SU-DHL-6 (cell line): ENCODE results near the gene PLXNA2.

ENCODE experiments used
- H2AFZ ChIP-seq: fragments of 200-600 bp; sonication (generic); 2 replicates; pipeline ENCODE4 v1.6.1; 2014; ENCODE audit warnings: low read depth, mild to moderate bottlenecking, moderate library complexity, mixed read lengths, antibody characterized with exemption, low read length; ENCODE audit not compliant: severe bottlenecking
- H3F3A ChIP-seq: fragments of 200-600 bp; shearing (Covaris generic); 2 replicates; pipeline ENCODE4 v1.6.0; 2016; ENCODE audit warnings: antibody characterized with exemption, mild to moderate bottlenecking; ENCODE audit not compliant: insufficient read depth
- H3K27ac ChIP-seq: fragments of 200-600 bp; sonication (generic); 2 replicates; pipeline ENCODE4 v1.5.1; 2016; ENCODE audit warnings: low read depth, mild to moderate bottlenecking, low read length, moderate library complexity, mixed read lengths
- H3K27me3 ChIP-seq: fragments of 200-600 bp; sonication (generic), shearing (Covaris generic); 2 replicates; pipeline ENCODE4 v1.6.0; 2014; ENCODE audit warnings: mild to moderate bottlenecking, low read length
- H3K36me3 ChIP-seq: fragments of 200-600 bp; sonication (generic); 2 replicates; pipeline ENCODE4 v1.6.1; 2014; ENCODE audit warnings: mild to moderate bottlenecking, low read length, mixed read lengths
- H3K4me2 ChIP-seq: fragments of 300-600, 200-600 bp; shearing (Covaris generic), sonication (generic); 2 replicates; pipeline ENCODE4 v1.6.0; 2014; ENCODE audit warnings: low read length, low read depth, mild to moderate bottlenecking; ENCODE audit not compliant: poor library complexity, severe bottlenecking
- H3K4me3 ChIP-seq: fragments of 200-600 bp; sonication (generic); 2 replicates; pipeline ENCODE4 v1.5.1; 2014; ENCODE audit warnings: antibody characterized with exemption, low read length, mild to moderate bottlenecking, mixed read lengths; ENCODE audit not compliant: insufficient read depth, poor library complexity, severe bottlenecking
- H3K79me2 ChIP-seq: fragments of 200-600 bp; sonication (generic); 2 replicates; pipeline ENCODE4 v1.6.1; 2014; ENCODE audit warnings: mild to moderate bottlenecking, low read length, moderate library complexity; ENCODE audit not compliant: insufficient read depth
- H3K9ac ChIP-seq: fragments of 200-600 bp; sonication (generic); 2 replicates; pipeline ENCODE4 v1.7.0; 2014; ENCODE audit warnings: mild to moderate bottlenecking, low read length
- H3K9me2 ChIP-seq: fragments of 200-600 bp; sonication (generic); replicated peaks from 2 replicates; pipeline ENCODE4 v1.6.1; 2014; ENCODE audit warnings: low read length; ENCODE audit not compliant: insufficient read depth
- H3K9me3 ChIP-seq: fragments of 200-600 bp; sonication (generic); 2 replicates; pipeline ENCODE4 v1.6.1; 2014; ENCODE audit warnings: low read length, mixed read lengths; ENCODE audit not compliant: insufficient read depth
- H4K20me1 ChIP-seq: fragments of 200-600 bp; sonication (generic); 2 replicates; pipeline ENCODE4 v1.6.1; 2014; ENCODE audit warnings: low read depth, mild to moderate bottlenecking, antibody characterized with exemption, low read length, moderate library complexity, mixed read lengths
- EZH2phosphoT487 ChIP-seq: fragments of 200-600 bp; sonication (generic), shearing (Covaris generic); conservative IDR thresholded peaks from 2 replicates; pipeline ENCODE4 v1.6.1; 2018; ENCODE audit warnings: mild to moderate bottlenecking, antibody characterized with exemption, low read length, moderate library complexity, mixed read lengths
- TF ChIP-seq, protein P1 (sequence below): fragments of 200-600 bp; sonication (generic); IDR thresholded peaks from one replicate; pipeline ENCODE4 v1.5.1; 2017; ENCODE audit warnings: antibody characterized with exemption, mild to moderate bottlenecking, low read length, moderate library complexity; ENCODE audit not compliant: insufficient read depth, poor library complexity, severe bottlenecking

The PLXNA2 gene

DNA sequence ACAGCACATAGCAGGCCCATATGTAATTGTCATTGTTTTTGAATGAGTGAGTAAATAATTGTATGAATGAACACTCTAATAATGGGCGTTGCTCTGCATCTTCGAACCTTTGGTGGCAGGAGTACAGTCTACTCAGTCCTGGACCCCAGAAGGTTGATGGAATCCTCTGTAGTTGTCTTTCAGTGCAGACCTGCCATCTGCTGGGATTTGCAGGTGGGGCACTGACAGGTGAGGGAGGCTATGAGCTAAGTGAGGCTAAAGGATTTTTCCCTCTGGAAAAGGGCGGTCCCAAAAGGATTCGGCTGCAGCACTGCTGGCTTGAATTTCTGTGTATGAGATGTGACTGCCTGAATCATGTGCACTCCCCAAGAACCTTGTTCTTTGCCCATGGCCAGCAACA lies 53.4 kb downstream of the PLXNA2 start:
- Histone ChIP-seq H3K9me3 (no peaks in the 10 kb centered on the region), H3K9ac (no peak overlapping the region), H3K9me2 (no peaks in the 10 kb centered on the region), H2AFZ (no peak overlapping the region), H3F3A (no peaks in the 10 kb centered on the region), H3K79me2 (no peaks in the 10 kb centered on the region), H4K20me1 (no peaks in the 10 kb centered on the region), H3K36me3 (no peaks in the 10 kb centered on the region), H3K27ac (no peak overlapping the region), H3K4me2 (no peak overlapping the region), H3K27me3 (no peaks in the 10 kb centered on the region), H3K4me3 (no peak overlapping the region)
- TF ChIP-seq, protein P1, sequence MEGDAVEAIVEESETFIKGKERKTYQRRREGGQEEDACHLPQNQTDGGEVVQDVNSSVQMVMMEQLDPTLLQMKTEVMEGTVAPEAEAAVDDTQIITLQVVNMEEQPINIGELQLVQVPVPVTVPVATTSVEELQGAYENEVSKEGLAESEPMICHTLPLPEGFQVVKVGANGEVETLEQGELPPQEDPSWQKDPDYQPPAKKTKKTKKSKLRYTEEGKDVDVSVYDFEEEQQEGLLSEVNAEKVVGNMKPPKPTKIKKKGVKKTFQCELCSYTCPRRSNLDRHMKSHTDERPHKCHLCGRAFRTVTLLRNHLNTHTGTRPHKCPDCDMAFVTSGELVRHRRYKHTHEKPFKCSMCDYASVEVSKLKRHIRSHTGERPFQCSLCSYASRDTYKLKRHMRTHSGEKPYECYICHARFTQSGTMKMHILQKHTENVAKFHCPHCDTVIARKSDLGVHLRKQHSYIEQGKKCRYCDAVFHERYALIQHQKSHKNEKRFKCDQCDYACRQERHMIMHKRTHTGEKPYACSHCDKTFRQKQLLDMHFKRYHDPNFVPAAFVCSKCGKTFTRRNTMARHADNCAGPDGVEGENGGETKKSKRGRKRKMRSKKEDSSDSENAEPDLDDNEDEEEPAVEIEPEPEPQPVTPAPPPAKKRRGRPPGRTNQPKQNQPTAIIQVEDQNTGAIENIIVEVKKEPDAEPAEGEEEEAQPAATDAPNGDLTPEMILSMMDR = no peak
- no peak for TF ChIP-seq EZH2phosphoT487

DNA sequence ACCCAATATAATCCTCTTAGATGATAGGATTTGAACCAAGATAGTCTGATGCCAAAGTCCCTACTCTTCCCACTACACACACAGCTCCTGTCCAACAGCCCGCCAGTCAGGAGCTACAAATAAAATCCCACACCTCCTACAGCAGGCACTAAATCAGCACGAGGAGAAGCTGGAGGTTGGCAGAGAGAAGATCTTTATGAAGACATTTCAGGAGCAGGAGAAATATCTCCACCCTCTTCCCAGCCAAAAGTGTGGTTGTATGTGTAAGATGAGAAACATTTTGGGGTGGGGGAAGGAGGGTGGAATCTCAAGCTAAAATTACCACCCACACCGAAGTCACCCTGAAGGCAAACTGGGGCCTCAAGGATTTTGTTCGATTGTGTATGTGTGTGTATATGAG lies 54.5 kb downstream of the PLXNA2 start:
- H3K9ac ChIP-seq = no peak overlapping the region
- no peaks in the 10 kb centered on the region for H3K9me2 ChIP-seq
- no peaks in the 10 kb centered on the region for H3K36me3 ChIP-seq
- no peaks in the 10 kb centered on the region for H3F3A ChIP-seq
- no peak overlapping the region for H3K4me3 ChIP-seq
- H4K20me1 ChIP-seq = no peaks in the 10 kb centered on the region
- TF ChIP-seq, protein P1 = no peak
- no peak for TF ChIP-seq EZH2phosphoT487
- H3K79me2 ChIP-seq = no peaks in the 10 kb centered on the region
- H2AFZ ChIP-seq = no peak overlapping the region
- no peak overlapping the region for H3K27ac ChIP-seq
- no peaks in the 10 kb centered on the region for H3K27me3 ChIP-seq
- no peak overlapping the region for H3K4me2 ChIP-seq
- no peaks in the 10 kb centered on the region for H3K9me3 ChIP-seq

DNA sequence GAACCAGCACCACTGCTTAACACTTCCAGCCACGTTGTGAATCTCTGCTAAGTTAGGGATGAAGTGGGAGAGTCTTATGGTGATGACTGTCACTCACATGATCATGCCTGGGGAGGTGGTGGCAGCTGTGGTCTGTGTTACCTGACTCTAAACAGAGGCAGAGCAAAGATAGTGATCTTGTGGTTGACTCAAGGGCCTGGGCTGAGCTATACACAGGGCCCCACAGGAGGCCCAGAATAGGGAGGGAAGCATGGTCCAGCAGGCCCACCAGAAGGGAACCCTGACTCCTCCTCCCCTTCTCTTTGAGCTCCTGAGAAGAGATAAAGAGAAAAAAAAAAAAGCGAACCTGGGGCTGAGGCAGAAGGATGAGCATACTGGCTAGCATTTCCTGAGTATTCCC lies 55.0 kb downstream of the PLXNA2 start:
- no peaks in the 10 kb centered on the region for H3K36me3 ChIP-seq
- H3K4me2 ChIP-seq = no peak overlapping the region
- H3K27me3 ChIP-seq = no peaks in the 10 kb centered on the region
- H3K4me3 ChIP-seq = no peak overlapping the region
- no peak overlapping the region for H3K9ac ChIP-seq
- H3K79me2 ChIP-seq = no peaks in the 10 kb centered on the region
- no peaks in the 10 kb centered on the region for H4K20me1 ChIP-seq
- H3K9me2 ChIP-seq = no peaks in the 10 kb centered on the region
- no peak for TF ChIP-seq EZH2phosphoT487
- TF ChIP-seq, protein P1 = no peak
- no peaks in the 10 kb centered on the region for H3K9me3 ChIP-seq
- no peak overlapping the region for H2AFZ ChIP-seq
- no peak overlapping the region for H3K27ac ChIP-seq
- H3F3A ChIP-seq = no peaks in the 10 kb centered on the region
